AG10803 (cell line): Measurements from ENCODE around the gene CDC23.

ENCODE experiments used
- DNase-seq: peaks from one replicate; pipeline ENCODE4 v3.0.0; 2010; ENCODE audit warnings: low read depth
- H3K4me3 ChIP-seq: 2 replicates; pipeline ENCODE4 v1.5.1; 2011; ENCODE audit warnings: mild to moderate bottlenecking, low read length, control low read depth
- CTCF ChIP-seq: conservative IDR thresholded peaks from 2 replicates; pipeline ENCODE4 v1.5.1; 2011; ENCODE audit warnings: mild to moderate bottlenecking, low read length, control low read depth, inconsistent platforms

CDC23 gene

GRCh38 chr5:138233280-138233679, 20.2 kb upstream of the CDC23 start:
- TF ChIP-seq CTCF: no peak
- DNase-seq: no peak
- no peak overlapping the region for H3K4me3 ChIP-seq

GRCh38 chr5:138230981-138231589, 18.0 kb upstream of the CDC23 start:
- TF ChIP-seq CTCF: no peak
- no peak overlapping the region for H3K4me3 ChIP-seq
- peak; percentile 16 for DNase-seq

- H3K4me3 ChIP-seq: no peak overlapping the region
- peak; percentile 18 for DNase-seq
- TF ChIP-seq CTCF: no peak
Measured at GRCh38 chr5:138230261-138230660, 17.1 kb upstream of the CDC23 start.

- no peak for DNase-seq
- TF ChIP-seq CTCF: no peak
- no peak overlapping the region for H3K4me3 ChIP-seq
Measured at GRCh38 chr5:138229387-138229786, 16.3 kb upstream of the CDC23 start.

GRCh38 chr5:138226910-138227309, 13.8 kb upstream of the CDC23 start:
- no peak for TF ChIP-seq CTCF
- no peak for DNase-seq
- H3K4me3 ChIP-seq: no peak overlapping the region

GRCh38 chr5:138224712-138225111, 11.6 kb upstream of the CDC23 start:
- no peak overlapping the region for H3K4me3 ChIP-seq
- TF ChIP-seq CTCF: no peak
- DNase-seq: no peak

- no peak for TF ChIP-seq CTCF
- DNase-seq: no peak
- no peak overlapping the region for H3K4me3 ChIP-seq
Measured at GRCh38 chr5:138223532-138223931, 10.4 kb upstream of the CDC23 start.
